Measurements from ENCODE around the gene MAP4K1. TPM values are rescaled to one million over a fixed set of nuclear protein-coding genes. Genes with fewer than 3 reads are reported as not detected.

Gene MAP4K1
- total RNA-seq, 1 experiment from 2014 or later = 0.56 TPM

DNA sequence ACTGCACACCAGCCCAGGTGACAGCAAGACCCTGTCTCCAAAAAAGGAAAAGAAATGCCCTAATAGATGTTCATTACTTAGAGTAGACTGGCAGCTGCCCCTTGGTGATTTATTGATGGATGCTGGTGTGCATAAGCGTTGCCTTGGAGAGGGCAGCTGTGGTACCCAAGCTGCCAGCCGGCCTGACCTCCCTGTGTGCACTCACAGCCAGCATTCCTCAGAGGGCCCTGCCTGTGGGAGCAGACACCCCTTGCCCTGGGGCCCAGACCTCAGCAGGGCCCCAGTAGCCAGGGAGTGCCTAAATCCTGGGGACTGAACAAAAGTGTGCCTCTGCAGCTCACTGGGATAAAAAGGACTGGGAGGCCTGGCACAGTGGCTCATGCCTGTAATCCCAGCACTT is 21.9 kb upstream of the MAP4K1 start:
- no TSS peak for BruUV-seq (replicated peaks)

DNA sequence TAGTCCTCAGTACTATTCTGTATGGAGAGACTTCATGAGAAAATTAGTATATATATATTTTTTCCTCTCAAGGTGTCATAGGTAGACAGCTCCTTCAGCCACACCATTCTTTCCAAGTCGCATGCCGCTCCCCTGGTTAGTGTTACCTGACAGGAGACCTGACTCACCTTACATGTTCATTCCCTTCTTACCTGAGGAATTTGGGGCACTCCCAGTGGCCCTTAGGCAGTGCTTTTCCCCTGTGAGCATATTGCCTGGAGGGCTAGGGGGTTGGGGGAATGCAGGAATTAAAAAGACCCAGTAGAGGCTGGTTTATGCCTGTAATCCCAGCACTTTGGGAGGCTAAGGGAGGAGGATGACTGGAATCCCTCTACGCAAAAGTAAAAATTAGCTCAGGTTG is 20.7 kb upstream of the MAP4K1 start:
- no TSS peak for BruUV-seq (replicated peaks)
- no peaks in the 10 kb centered on the region for H3K27me3 Mint-ChIP-seq (ENCODE audit: insufficient read depth, unreplicated experiment)
- peaks cover 23% of the 10 kb centered on the region for H3K4me1 Mint-ChIP-seq (ENCODE audit: insufficient read depth, unreplicated experiment)
- TF ChIP-seq, protein P1, sequence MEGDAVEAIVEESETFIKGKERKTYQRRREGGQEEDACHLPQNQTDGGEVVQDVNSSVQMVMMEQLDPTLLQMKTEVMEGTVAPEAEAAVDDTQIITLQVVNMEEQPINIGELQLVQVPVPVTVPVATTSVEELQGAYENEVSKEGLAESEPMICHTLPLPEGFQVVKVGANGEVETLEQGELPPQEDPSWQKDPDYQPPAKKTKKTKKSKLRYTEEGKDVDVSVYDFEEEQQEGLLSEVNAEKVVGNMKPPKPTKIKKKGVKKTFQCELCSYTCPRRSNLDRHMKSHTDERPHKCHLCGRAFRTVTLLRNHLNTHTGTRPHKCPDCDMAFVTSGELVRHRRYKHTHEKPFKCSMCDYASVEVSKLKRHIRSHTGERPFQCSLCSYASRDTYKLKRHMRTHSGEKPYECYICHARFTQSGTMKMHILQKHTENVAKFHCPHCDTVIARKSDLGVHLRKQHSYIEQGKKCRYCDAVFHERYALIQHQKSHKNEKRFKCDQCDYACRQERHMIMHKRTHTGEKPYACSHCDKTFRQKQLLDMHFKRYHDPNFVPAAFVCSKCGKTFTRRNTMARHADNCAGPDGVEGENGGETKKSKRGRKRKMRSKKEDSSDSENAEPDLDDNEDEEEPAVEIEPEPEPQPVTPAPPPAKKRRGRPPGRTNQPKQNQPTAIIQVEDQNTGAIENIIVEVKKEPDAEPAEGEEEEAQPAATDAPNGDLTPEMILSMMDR (IDR thresholded peaks at IDR 0.05; ENCODE audit: unreplicated experiment) = no peak
- H3K36me3 Mint-ChIP-seq (ENCODE audit: insufficient read depth, unreplicated experiment) = peaks cover 36% of the 10 kb centered on the region
- POLR2A ChIA-PET = interaction anchor here (0.6 to 7.7 kb wide), 8 partner anchors 10 to 211 kb away, joined by 3 to 81 read pairs (median 4); partner anchors contain the start of genes ACTN4 and EIF3K
- intact Hi-C loops (cut with micrococcal nuclease) = loop anchor here (10.0 kb wide), 1 partner anchor 404 kb away; no protein-coding TSS in a partner anchor
- H3K27ac Mint-ChIP-seq (ENCODE audit: low read depth, unreplicated experiment) = no peak overlapping the region
- CTCF ChIA-PET = interaction anchor here (0.6 to 3.2 kb wide), 8 partner anchors 21 to 201 kb away, joined by 3 to 17 read pairs (median 4); no protein-coding TSS in a partner anchor
- H3K9me3 Mint-ChIP-seq (ENCODE audit: unreplicated experiment) = no peaks in the 10 kb centered on the region
- H3K4me3 Mint-ChIP-seq (ENCODE audit: unreplicated experiment) = no peak overlapping the region
- no peak for DNase-seq (ENCODE audit: unreplicated experiment)

More for the DNA sequence above, 21.9 kb upstream of the MAP4K1 start:
- H3K9me3 Mint-ChIP-seq (ENCODE audit: unreplicated experiment) = no peaks in the 10 kb centered on the region
- ChIA-PET POLR2A (interaction anchor here (0.6 to 7.7 kb wide), 8 partner anchors 9 to 325 kb away, joined by 3 to 81 read pairs (median 6); partner anchors contain the start of genes ACTN4, MRPS12 and SARS2), CTCF (interaction anchor here (0.6 to 3.2 kb wide), 6 partner anchors 66 to 236 kb away, joined by 3 to 17 read pairs (median 3); no protein-coding TSS in a partner anchor)
- no peak overlapping the region for H3K4me3 Mint-ChIP-seq (ENCODE audit: unreplicated experiment)
- peaks cover 19% of the 10 kb centered on the region for H3K4me1 Mint-ChIP-seq (ENCODE audit: insufficient read depth, unreplicated experiment)
- no peak for DNase-seq (ENCODE audit: unreplicated experiment)
- intact Hi-C loops (cut with micrococcal nuclease) = loop anchor here (10.0 kb wide), 1 partner anchor 405 kb away; no protein-coding TSS in a partner anchor
- H3K27ac Mint-ChIP-seq (ENCODE audit: low read depth, unreplicated experiment) = no peak overlapping the region
- H3K36me3 Mint-ChIP-seq (ENCODE audit: insufficient read depth, unreplicated experiment) = peaks cover 36% of the 10 kb centered on the region
- no peaks in the 10 kb centered on the region for H3K27me3 Mint-ChIP-seq (ENCODE audit: insufficient read depth, unreplicated experiment)
- TF ChIP-seq, protein P1 (IDR thresholded peaks at IDR 0.05; ENCODE audit: unreplicated experiment) = no peak

DNA sequence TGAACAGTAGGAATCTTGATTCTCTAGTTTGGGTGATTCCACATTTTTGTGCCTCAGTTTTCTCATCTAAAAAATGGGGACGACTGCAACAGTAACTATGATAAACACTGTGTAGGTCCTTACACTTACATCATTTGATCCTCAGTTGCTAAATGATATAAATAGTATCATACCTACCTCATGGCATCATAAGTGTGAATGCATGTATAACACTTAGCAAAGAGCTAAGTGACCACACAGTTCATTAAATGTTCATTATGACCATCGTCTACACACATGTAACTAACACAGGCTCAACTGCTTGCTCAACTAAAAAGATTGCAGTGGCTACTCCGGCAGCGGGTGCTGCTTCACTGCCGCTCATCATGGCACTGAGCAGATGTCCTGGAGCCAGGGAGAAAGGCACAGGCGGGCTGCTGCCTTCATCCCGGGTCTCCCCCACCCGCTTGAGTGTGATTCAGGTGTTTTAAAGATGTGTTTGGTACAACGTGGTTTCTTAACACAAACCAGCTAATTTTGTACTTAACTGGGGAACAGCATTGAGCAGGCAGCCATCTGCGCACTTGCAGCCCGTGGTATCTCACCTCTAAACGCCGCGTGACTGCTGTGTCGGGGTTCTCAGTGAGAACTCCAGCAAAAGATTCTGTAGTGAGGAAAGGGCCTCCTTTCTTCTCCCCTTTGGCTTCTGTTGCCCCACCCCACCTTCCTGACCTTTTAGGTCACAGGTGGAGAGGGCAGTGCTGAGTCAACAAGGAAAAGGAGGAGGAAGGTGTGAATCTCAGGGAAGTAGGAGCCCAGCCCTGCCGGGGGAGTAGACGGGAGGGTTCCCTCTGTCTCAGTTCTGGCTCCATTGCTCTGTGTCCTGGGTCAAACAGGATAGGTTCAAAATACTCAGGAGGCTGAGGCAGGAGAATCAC is 18.0 kb upstream of the MAP4K1 start:
- Mint-ChIP-seq H3K4me1 (ENCODE audit: insufficient read depth, unreplicated experiment) (peaks cover 17% of the 10 kb centered on the region), H3K27me3 (ENCODE audit: insufficient read depth, unreplicated experiment) (no peaks in the 10 kb centered on the region), H3K27ac (ENCODE audit: low read depth, unreplicated experiment) (peak overlapping the region; percentile 47), H3K36me3 (ENCODE audit: insufficient read depth, unreplicated experiment) (peaks cover 46% of the 10 kb centered on the region), H3K9me3 (ENCODE audit: unreplicated experiment) (no peaks in the 10 kb centered on the region), H3K4me3 (ENCODE audit: unreplicated experiment) (no peak overlapping the region)
- TF ChIP-seq, protein P1 (IDR thresholded peaks at IDR 0.05; ENCODE audit: unreplicated experiment) = no peak
- intact Hi-C loops (cut with micrococcal nuclease) = loop anchor here (2.0 to 10.0 kb wide), 3 partner anchors 79 to 401 kb away; no protein-coding TSS in a partner anchor
- ChIA-PET CTCF (interaction anchor here (0.6 to 4.4 kb wide), 18 partner anchors 9 to 295 kb away, joined by 3 to 46 read pairs (median 4); partner anchors contain the start of genes EIF3K, MAP4K1, MRPS12 and SARS2), POLR2A (interaction anchor here (0.8 to 7.7 kb wide), 7 partner anchors 13 to 121 kb away, joined by 3 to 81 read pairs (median 5); partner anchors contain the start of genes ACTN4 and EIF3K)
- DNase-seq (ENCODE audit: unreplicated experiment) = no peak
- no TSS peak for BruUV-seq (replicated peaks)
